GM18870 (cell line): ENCODE data around the gene MTERF1.
A peak's percentile ranks its signal among the peaks of the same experiment; 100 is the strongest.
"Not testable (repeated sequence)": the region's sequence is repeated elsewhere in the genome, so short reads cannot be mapped to it uniquely, and the experiment has no call there.

Source experiments
- ATAC-seq: cut with Tn5 transposase; IDR thresholded peaks from one replicate; pipeline ENCODE4 v1.9.1; 2021; ENCODE audit warnings: moderate library complexity; ENCODE audit not compliant: unreplicated experiment

Gene MTERF1

GRCh38 chr7:91887336-91888213 is 7.1 kb upstream of the MTERF1 start:
- not testable (repeated sequence) for ATAC-seq

GRCh38 chr7:91883676-91884362 is 3.3 kb upstream of the MTERF1 start:
- ATAC-seq: no peak

- ATAC-seq: no peak
Observed at GRCh38 chr7:91880016-91880412, 488 bp downstream of the MTERF1 start.

- no peak for ATAC-seq
Observed at GRCh38 chr7:91876391-91877133, 3.9 kb downstream of the MTERF1 start.

GRCh38 chr7:91875851-91876250 is 4.7 kb downstream of the MTERF1 start:
- ATAC-seq: no peak

- no peak for ATAC-seq
Observed at GRCh38 chr7:91872928-91873327, 7.6 kb downstream of the MTERF1 start.

GRCh38 chr7:91872069-91872468 is 8.4 kb downstream of the MTERF1 start:
- no peak for ATAC-seq

GRCh38 chr7:91869661-91870060 is 10.8 kb downstream of the MTERF1 start:
- ATAC-seq: no peak

GRCh38 chr7:91866599-91867148 is 13.8 kb downstream of the MTERF1 start:
- ATAC-seq: no peak

- ATAC-seq: no peak
Observed at GRCh38 chr7:91865511-91865910, 15.0 kb downstream of the MTERF1 start.

GRCh38 chr7:91864604-91865003 is 15.9 kb downstream of the MTERF1 start:
- ATAC-seq: not testable (repeated sequence)

- ATAC-seq: no peak
Observed at GRCh38 chr7:91864070-91864469, 16.4 kb downstream of the MTERF1 start.

- ATAC-seq: peak; percentile 74
Observed at GRCh38 chr7:91852263-91852741, 28.2 kb downstream of the MTERF1 start.

GRCh38 chr7:91850455-91850854 is 30.0 kb downstream of the MTERF1 start:
- ATAC-seq: no peak

- ATAC-seq: no peak
Observed at GRCh38 chr7:91847876-91848588, 32.5 kb downstream of the MTERF1 start.

GRCh38 chr7:91847231-91847630 is 33.3 kb downstream of the MTERF1 start:
- ATAC-seq: no peak

- no peak for ATAC-seq
Observed at GRCh38 chr7:91846436-91846835, 34.1 kb downstream of the MTERF1 start.

- peak; percentile 88 for ATAC-seq
Observed at GRCh38 chr7:91843831-91844230, 36.7 kb downstream of the MTERF1 start.

- no peak for ATAC-seq
Observed at GRCh38 chr7:91838439-91838838, 42.1 kb downstream of the MTERF1 start.

- ATAC-seq: no peak
Observed at GRCh38 chr7:91837397-91838070, 43.0 kb downstream of the MTERF1 start.
